HEK293 (cell line): ENCODE data around the gene IKZF4.

Experiments
- CTCF ChIP-seq: fragments of 450-650 bp; formaldehyde crosslinking; IDR thresholded peaks from 2 replicates; pipeline ENCODE4 v1.5.1; 2016; ENCODE audit warnings: missing biosample characterization, missing genetic modification characterization
- HOXA7 ChIP-seq: sonication (generic); formaldehyde crosslinking; IDR thresholded peaks from 2 replicates; pipeline ENCODE4 v1.8.1; 2022; ENCODE audit warnings: missing genetic modification reagents, borderline replicate concordance
- ZBTB1 ChIP-seq: fragments of 450-650 bp; formaldehyde crosslinking; IDR thresholded peaks from 2 replicates; pipeline ENCODE4 v1.5.1; 2016; ENCODE audit warnings: missing biosample characterization, missing genetic modification characterization
- ZNF175 ChIP-seq: fragments of 450-650 bp; formaldehyde crosslinking; IDR thresholded peaks from 2 replicates; pipeline ENCODE4 v1.5.1; 2016; ENCODE audit warnings: missing biosample characterization, missing genetic modification characterization
- ZNF280D ChIP-seq: fragments of 450-650 bp; formaldehyde crosslinking; IDR thresholded peaks from 2 replicates; pipeline ENCODE4 v1.5.1; 2016; ENCODE audit warnings: missing biosample characterization, missing genetic modification characterization
- ZNF558 ChIP-seq: fragments of 450-650 bp; formaldehyde crosslinking; IDR thresholded peaks from 2 replicates; pipeline ENCODE4 v1.5.1; 2016; ENCODE audit warnings: missing biosample characterization, missing genetic modification characterization
- ZNF580 ChIP-seq: fragments of 450-650 bp; formaldehyde crosslinking; IDR thresholded peaks from 2 replicates; pipeline ENCODE4 v1.5.1; 2016; ENCODE audit warnings: missing biosample characterization, missing genetic modification characterization
- ZNF639 ChIP-seq: fragments of 450-650 bp; formaldehyde crosslinking; IDR thresholded peaks from 2 replicates; pipeline ENCODE4 v1.5.1; 2016; ENCODE audit warnings: missing biosample characterization, missing genetic modification characterization

DNA sequence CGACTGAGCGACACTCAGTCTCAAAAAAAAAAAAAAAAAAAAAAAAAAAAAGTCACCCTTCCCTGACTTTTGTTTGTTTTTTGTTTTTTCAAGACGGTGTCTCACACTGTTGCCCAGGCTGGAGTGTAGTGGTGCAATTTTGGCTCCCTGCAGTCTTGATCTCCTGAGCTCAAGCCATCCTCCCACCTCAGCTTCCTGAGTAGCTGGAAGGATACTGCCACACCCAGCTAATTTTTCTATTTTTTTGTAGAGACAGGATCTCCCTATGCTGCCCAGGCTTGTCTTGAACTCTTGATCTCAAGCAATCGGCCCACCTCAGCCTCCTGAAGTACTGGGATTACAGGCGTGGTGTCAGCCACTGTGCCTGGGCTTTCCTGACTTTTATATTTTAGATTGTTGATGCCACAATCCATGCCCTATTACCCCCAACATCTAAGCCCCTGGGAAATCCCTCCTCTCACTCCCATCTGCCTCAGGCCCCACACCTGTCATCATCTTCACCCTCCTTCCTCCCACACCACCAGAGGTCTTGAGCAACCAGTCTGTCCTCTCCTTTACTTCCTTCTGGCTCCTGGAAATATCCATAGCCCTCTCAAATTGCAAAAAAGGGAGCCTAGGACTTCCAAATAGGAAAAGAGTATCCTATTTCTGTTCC lies 7.8 kb downstream of the IKZF4 start:
- TF ChIP-seq HOXA7 (CRISPR knock-in tag) (no peak), CTCF (tag by site-specific recombination) (no peak), ZNF639 (tag by site-specific recombination) (no peak), ZNF280D (tag by site-specific recombination) (no peak), ZNF558 (tag by site-specific recombination) (no peak), ZNF580 (no peak), ZNF175 (no peak), ZBTB1 (tag by site-specific recombination) (no peak)
